Measurements from ENCODE around the gene CNPY1. TPM values are rescaled to one million over a fixed set of nuclear protein-coding genes. Genes with fewer than 3 reads are reported as not detected.

Gene CNPY1
- total RNA-seq, 1 experiment from 2014 or later, result not detected

- no peak overlapping the region for H2BK12ac ChIP-seq (ENCODE audit: insufficient read length, low read depth, low read length)
- H2BK15ac ChIP-seq (ENCODE audit: low read depth, low read length), result no peak overlapping the region
- DNase-seq, result no peak
- H2AK5ac ChIP-seq (ENCODE audit: insufficient read length, low read length), result no peak overlapping the region
- peaks cover 6% of the 10 kb centered on the region for H3K23me2 ChIP-seq (ENCODE audit: insufficient read length, low read depth, low read length, poor library complexity, severe bottlenecking)
- no peak overlapping the region for H4K8ac ChIP-seq (replicated peaks; ENCODE audit: insufficient read length, low read depth, low read length)
- H4K91ac ChIP-seq (ENCODE audit: insufficient read length, low read depth, low read length), result no peak overlapping the region
- no peak overlapping the region for H3K56ac ChIP-seq (ENCODE audit: insufficient read length, low read depth, low read length)
- WGBS (ENCODE audit: extremely low coverage, insufficient read length, low lambda C conversion rate), result no CpG with 5 or more reads among the region's 8 CpGs
- no peak overlapping the region for H3K18ac ChIP-seq (ENCODE audit: insufficient read length, low read depth, low read length)
- no peak overlapping the region for H2BK20ac ChIP-seq (ENCODE audit: low read depth, low read length, poor library complexity, severe bottlenecking)
- H4K5ac ChIP-seq (ENCODE audit: insufficient read length, low read depth, low read length), result no peak overlapping the region
- no peaks in the 10 kb centered on the region for H3K79me1 ChIP-seq (ENCODE audit: insufficient read depth, low read depth, low read length, poor library complexity, severe bottlenecking)
- Mint-ChIP-seq H3K27ac (no peak overlapping the region), H3K9me3 (peaks cover 0 to 12% of the 10 kb centered on the region in 2 experiments; a peak in 3 of 5 replicates), H3K27me3 (ENCODE audit: low read depth) (peaks cover 86% of the 10 kb centered on the region), H3K4me3 (no peak overlapping the region), H3K4me1 (peaks cover 18 to 23% of the 10 kb centered on the region in 2 experiments), H3K36me3 (ENCODE audit: insufficient read depth in 1 of 3, low read depth in 3 of 3) (no peaks in the 10 kb centered on the region)
- no peaks in the 10 kb centered on the region; the same call in 1 of the 2 replicates for H3K4me1 ChIP-seq (ENCODE audit: insufficient read depth, low read length)
- no peak overlapping the region for H3K9ac ChIP-seq (ENCODE audit: extremely low read depth, insufficient read length, low read length)
- H4K20me1 ChIP-seq (ENCODE audit: control insufficient read depth, insufficient read depth, insufficient read length), result peaks cover 2% of the 10 kb centered on the region
- H2BK120ac ChIP-seq (ENCODE audit: low read depth, low read length, poor library complexity, severe bottlenecking), result no peak overlapping the region
- no peak overlapping the region for H3K14ac ChIP-seq (ENCODE audit: insufficient read depth, low read length)
- no peak overlapping the region for H3K27ac ChIP-seq (ENCODE audit: insufficient read length, low read depth, low read length)
- H3K23ac ChIP-seq (ENCODE audit: insufficient read length, low read depth, low read length), result no peak overlapping the region
- peaks cover 31% of the 10 kb centered on the region for H3K27me3 ChIP-seq (ENCODE audit: insufficient read depth, low read length)
- no peak overlapping the region for H3T11ph ChIP-seq (ENCODE audit: low read length)
- no peaks in the 10 kb centered on the region for H3K9me3 ChIP-seq (ENCODE audit: control insufficient read depth, low read depth, low read length)
- H2BK5ac ChIP-seq (ENCODE audit: insufficient read length, low read length), result no peak overlapping the region
- TF ChIP-seq CTCF (conservative IDR thresholded peaks at IDR 0.05), result no peak
- H3K4me2 ChIP-seq (ENCODE audit: insufficient read depth, insufficient read length, low read length), result no peak overlapping the region
- H2AFZ ChIP-seq (ENCODE audit: low read length), result no peak overlapping the region
- no peaks in the 10 kb centered on the region for H3K79me2 ChIP-seq (ENCODE audit: insufficient read depth, low read length)
- H3K4ac ChIP-seq (ENCODE audit: low read depth, low read length), result no peak overlapping the region
Measured at GRCh38 chr7:155536451-155536850, 9.9 kb downstream of the CNPY1 start.

All from H9 (cell line).